K562 (cell line): ENCODE results near the gene ODF2. TPM values are rescaled to one million over a fixed set of nuclear protein-coding genes. Genes with fewer than 3 reads are reported as not detected.
A peak's percentile ranks its signal among the peaks of the same experiment; 100 is the strongest.

ENCODE experiments used
- ATAC-seq: fragments of 200-7000 bp; cut with Tn5 transposase; 3 replicates; pipeline ENCODE4 v1.9.1; 2020; ENCODE audit warnings: moderate library complexity
- BruUV-seq: library from RNA; stranded (reverse); fragments of 400-500 nt; replicated peaks from 2 replicates; lab custom pipeline; 2021; lab: Mats Ljungman, UMichigan
- CTCF ChIA-PET: fragments of 300-600 bp; formaldehyde crosslinking; extraction: SDS; loops from one replicate; lab custom pipeline; 2021; ENCODE audit warnings: low intra/inter-chr PET ratio; lab: Yijun Ruan, JAX
- POLR2A ChIA-PET: fragments of 300-600, 350-650 bp; sonication (Branson Sonifier 250); formaldehyde crosslinking; extraction: SDS; loops from one replicate; lab custom pipeline; 2021; ENCODE audit warnings: antibody characterized with exemption, inconsistent platforms; lab: Yijun Ruan, JAX
- DNase-seq, 4 experiments: peaks; one replicate each; pipeline versions ENCODE4 v3.0.0 to v3.0.0-alpha.2; 2011 to 2018; ENCODE audit warnings: low spot score in 3 of 4, mixed read lengths in 3 of 4; ENCODE audit errors: extremely low read depth in 1 of 4
- FAIRE-seq: peaks from 2 replicates; lab custom pipeline; 2011; peaks lifted over from hg19 to GRCh38; lab: Jason Lieb, UNC
- H2AFZ ChIP-seq: 2 replicates; pipeline ENCODE4 v1.6.0; 2011; ENCODE audit warnings: low read depth, low read length, control low read depth, inconsistent platforms
- H3K27ac ChIP-seq: fragments of 200-600 bp; 3 replicates; pipeline ENCODE4 v1.8.0; 2011; ENCODE audit warnings: low read depth, mild to moderate bottlenecking, control low read depth, inconsistent platforms, low read length, moderate library complexity, mixed read lengths; ENCODE audit errors: extremely low read depth
- H3K27me3 ChIP-seq, 2 experiments: fragments of 300-600 bp in 1 of 2; 2 replicates in 1 of 2; 3 replicates in 1 of 2; pipeline versions ENCODE4 v1.6.0 to v1.8.0; 2011; ENCODE audit warnings: inconsistent platforms in 2 of 2, low read length in 2 of 2, mild to moderate bottlenecking in 1 of 2, mixed read lengths in 1 of 2, moderate library complexity in 1 of 2; ENCODE audit not compliant: control insufficient read depth in 2 of 2, insufficient read depth in 2 of 2
- H3K36me3 ChIP-seq: fragments of 300-600 bp; 3 replicates; pipeline ENCODE4 v1.8.0; 2011; ENCODE audit warnings: mild to moderate bottlenecking, low read length, inconsistent platforms; ENCODE audit not compliant: control insufficient read depth, insufficient read depth
- H3K4me1 ChIP-seq, 2 experiments: fragments of 200-600 bp in 1 of 2; replicated peaks in 1 of 2; 2 replicates in 1 of 2; 3 replicates in 1 of 2; pipeline versions ENCODE4 v1.5.1 to v1.8.0; 2011; ENCODE audit warnings: inconsistent platforms in 2 of 2, low read length in 2 of 2, mild to moderate bottlenecking in 1 of 2, mixed read lengths in 1 of 2, moderate library complexity in 1 of 2; ENCODE audit not compliant: control insufficient read depth in 2 of 2, insufficient read depth in 2 of 2
- H3K4me2 ChIP-seq: 2 replicates; pipeline ENCODE4 v1.6.1; 2011; ENCODE audit warnings: low read length, control low read depth, inconsistent platforms, mixed read lengths; ENCODE audit not compliant: insufficient read depth
- H3K4me3 ChIP-seq: fragments of 200-600 bp; sonication (generic), shearing (Covaris generic); 2 replicates; pipeline ENCODE4 v1.5.1; 2016; ENCODE audit warnings: control low read depth, inconsistent platforms
- H3K79me2 ChIP-seq: fragments of 200-600 bp; 3 replicates; pipeline ENCODE4 v1.8.0; 2011; ENCODE audit warnings: low read length, inconsistent platforms; ENCODE audit not compliant: control insufficient read depth, insufficient read depth
- H3K9ac ChIP-seq, 2 experiments: 2 replicates each; pipeline versions ENCODE4 v1.6.0 to v1.6.1; 2011; ENCODE audit warnings: low read depth in 2 of 2, low read length in 2 of 2, control low read depth in 1 of 2, inconsistent platforms in 1 of 2, mild to moderate bottlenecking in 1 of 2, mixed read lengths in 1 of 2; ENCODE audit not compliant: insufficient read depth in 1 of 2
- H3K9me1 ChIP-seq: one replicate; pipeline ENCODE4 v1.6.0; 2011; ENCODE audit warnings: inconsistent platforms, mild to moderate bottlenecking, low read length, moderate library complexity; ENCODE audit not compliant: control insufficient read depth, insufficient read depth
- H3K9me3 ChIP-seq: replicated peaks from 2 replicates; pipeline ENCODE4 v1.5.1; 2011; ENCODE audit warnings: low read depth, low read length, inconsistent platforms; ENCODE audit not compliant: control insufficient read depth, insufficient read depth
- H4K20me1 ChIP-seq: replicated peaks from 2 replicates; pipeline ENCODE4 v1.6.1; 2011; ENCODE audit warnings: low read length, inconsistent platforms, mixed read lengths; ENCODE audit not compliant: control insufficient read depth, insufficient read depth
- FOXK2 ChIP-seq, 2 experiments: fragments of 450-650 bp; IDR thresholded peaks in 1 of 2; conservative IDR thresholded peaks in 1 of 2; 2 replicates each; pipeline ENCODE4 v1.6.1; 2016; ENCODE audit warnings: low read depth in 2 of 2, mild to moderate bottlenecking in 1 of 2
- NEUROD1 ChIP-seq: fragments of 150-350 bp; IDR thresholded peaks from 2 replicates; pipeline ENCODE4 v1.6.1; 2014; ENCODE audit warnings: borderline replicate concordance, low read length, low read depth; ENCODE audit not compliant: partially characterized antibody
- NKRF ChIP-seq: fragments of 450-650 bp; IDR thresholded peaks from 2 replicates; pipeline ENCODE4 v1.6.1; 2016; ENCODE audit warnings: borderline replicate concordance
- POLR2G ChIP-seq: fragments of 200-400 bp; formaldehyde crosslinking; IDR thresholded peaks from 2 replicates; pipeline ENCODE4 v1.6.1; 2017; ENCODE audit warnings: low read depth, mild to moderate bottlenecking, antibody characterized with exemption, low read length, moderate library complexity
- RBFOX2 ChIP-seq: fragments of 200-400 bp; formaldehyde crosslinking; IDR thresholded peaks from 2 replicates; pipeline ENCODE4 v1.6.1; 2017; ENCODE audit warnings: low read depth, mild to moderate bottlenecking, low read length, moderate library complexity
- RBM25 ChIP-seq: fragments of 200-400 bp; formaldehyde crosslinking; IDR thresholded peaks from 2 replicates; pipeline ENCODE4 v1.6.1; 2018; ENCODE audit warnings: low read length, low read depth, moderate library complexity; ENCODE audit not compliant: severe bottlenecking
- RHOXF2B ChIP-seq: fragments of 250-450 bp; sonication (Bioruptor Pico); conservative IDR thresholded peaks from 2 replicates; pipeline ENCODE4 v1.5.1; 2021
- SAFB2 ChIP-seq: fragments of 200-400 bp; formaldehyde crosslinking; IDR thresholded peaks from 2 replicates; pipeline ENCODE4 v1.6.1; 2018; ENCODE audit warnings: borderline replicate concordance, low read length, low read depth, moderate library complexity; ENCODE audit not compliant: severe bottlenecking
- SIRT6 ChIP-seq: IDR thresholded peaks from one replicate; pipeline ENCODE4 v1.6.1; 2012; ENCODE audit warnings: low read depth, mild to moderate bottlenecking, control low read depth, inconsistent platforms, low read length, moderate library complexity
- TBP ChIP-seq: optimal IDR thresholded peaks from 2 replicates; pipeline ENCODE3; 2011; ENCODE audit warnings: low read depth, low read length, improper control_type of control experiment
- ZNF146 ChIP-seq: IDR thresholded peaks from one replicate; pipeline ENCODE4 v1.6.1; 2018; ENCODE audit warnings: missing compliant biosample characterization; ENCODE audit not compliant: unreplicated experiment
- ZNF280A ChIP-seq: fragments of 450-650 bp; IDR thresholded peaks from 2 replicates; pipeline ENCODE4 v1.6.1; 2018; ENCODE audit warnings: mild to moderate bottlenecking, low read depth; ENCODE audit not compliant: partially characterized antibody
- WGBS: fragments of 100-300 bp; shearing (Covaris generic); methylation state at CpG from one replicate; pipeline ENCODE4 v1.1.6; 2016; ENCODE audit warnings: low coverage, mixed read lengths; ENCODE audit not compliant: insufficient coverage; ENCODE audit errors: missing lambda C conversion rate; 5-methylcytosine and 5-hydroxymethylcytosine counted together
- in situ Hi-C: fragments of 300-500 bp; cut with MboI; formaldehyde crosslinking; loops from 4 replicates; pipeline ENCODE4 v1.15.0; 2018; ENCODE audit warnings: inconsistent platforms, mixed read lengths
- intact Hi-C: fragments of 100-400 bp; cut with micrococcal nuclease; formaldehyde crosslinking; loops from 2 replicates; pipeline ENCODE4 v1.14.2; 2022
- polyA plus RNA-seq, 8 experiments: library from polyadenylated mRNA; depleted of rRNA in 4 of 8; stranded (reverse) in 5 of 8; unstranded in 3 of 8; fragments of >200 nt; fragmentation: Nextera tagmentation in 2 of 8; fragmentation: Illumina TruSeq in 1 of 8; extraction: Ambion mirVana in 2 of 8; extraction: Trizol in 1 of 8; gene quantifications; 2 replicates each; pipeline versions ENCODE4 v1.2.1 to v1.2.3, GENCODE V29; 2011 to 2014; ENCODE audit warnings: inconsistent platforms in 1 of 8, missing spikeins in 1 of 8
- total RNA-seq, 7 experiments: library from RNA; depleted of rRNA in 6 of 7; stranded (reverse); fragments of >200 nt in 6 of 7; fragmentation: Illumina TruSeq in 2 of 7; extraction: Trizol in 2 of 7; gene quantifications; 2 replicates each; pipeline versions ENCODE4 v1.2.1 to v1.2.3, GENCODE V29; 2011 to 2021; ENCODE audit warnings: low replicate concordance in 1 of 7

The ODF2 gene
- total and polyA plus RNA-seq, 9 of the 15 experiments (the other 6 are each of a cell fraction or from before 2014, with no cell fraction given): 16.5 to 83.2 (median 69.7) TPM

GRCh38 chr9:128475867-128476266 lies 20.1 kb downstream of the ODF2 start:
- ATAC-seq: no peak
- WGBS: 95% methylated on average over 7 of the region's 7 CpGs
- Histone ChIP-seq H4K20me1 (no peaks in the 10 kb centered on the region), H3K36me3 (peaks cover 68% of the 10 kb centered on the region), H3K4me2 (no peak overlapping the region), H3K79me2 (no peaks in the 10 kb centered on the region), H2AFZ (no peak overlapping the region), H3K27me3 (no peaks in the 10 kb centered on the region), H3K4me1 (no peaks in the 10 kb centered on the region), H3K9me3 (no peaks in the 10 kb centered on the region), H3K9me1 (no peaks in the 10 kb centered on the region), H3K27ac (no peak overlapping the region), H3K9ac (no peak overlapping the region), H3K4me3 (no peak overlapping the region)
- intact Hi-C loops: no loop called here
- POLR2A ChIA-PET: no interaction called here
- CTCF ChIA-PET: no interaction called here
- no peak for TF ChIP-seq NKRF
- TF ChIP-seq NEUROD1: no peak
- TF ChIP-seq TBP: no peak
- peak; percentile 49 for TF ChIP-seq RBM25
- no peak for TF ChIP-seq SIRT6
- TF ChIP-seq SAFB2: no peak
- TF ChIP-seq ZNF280A: no peak
- no peak for TF ChIP-seq FOXK2 (conservative IDR thresholded peaks at IDR 0.05 in 1 of 2, IDR thresholded peaks at IDR 0.05 in 1 of 2; ENCODE audit: low read depth in 2 of 2)
- peak; percentile 87 for TF ChIP-seq ZNF146 (CRISPR knock-in tag)
- TF ChIP-seq POLR2G: no peak
- no peak for TF ChIP-seq RHOXF2B
- TF ChIP-seq RBFOX2: no peak
- no peak for FAIRE-seq
- in situ Hi-C loops: no loop called here
- DNase-seq: no peak
- BruUV-seq: no TSS peak
